Activated naive CD4-positive, alpha-beta T cell treated with anti-CD3 and anti-CD28 coated beads, Interleukin-2, amount 50 U/mL, for 72 hours (primary cell): ENCODE results near the gene NOX5. TPM values are rescaled to one million over a fixed set of nuclear protein-coding genes. Genes with fewer than 3 reads are reported as not detected.
"Not testable (repeated sequence)": the region's sequence is repeated elsewhere in the genome, so short reads cannot be mapped to it uniquely, and the experiment has no call there.

Experiments
- ATAC-seq, 2 donors: fragments of 150-1000 bp; cut with Tn5 transposase; 2 replicates each; pipeline ENCODE4 v1.10.0; 2021; ENCODE audit warnings: mild to moderate bottlenecking in 2 of 2, moderate library complexity in 2 of 2
- DNase-seq, 2 donors: peaks; one replicate each; pipeline ENCODE4 v3.0.0; 2021 to 2022; ENCODE audit warnings: low spot score in 2 of 2
- H3K27ac Mint-ChIP-seq, 2 donors: one replicate each; pipeline ENCODE4 v1.8.0; 2022; ENCODE audit warnings: mild to moderate bottlenecking in 2 of 2, mixed read lengths in 2 of 2
- H3K36me3 Mint-ChIP-seq, 2 donors: one replicate each; pipeline ENCODE4 v1.8.0; 2022; ENCODE audit warnings: mixed read lengths in 2 of 2
- H3K9me3 Mint-ChIP-seq, 2 donors: one replicate each; pipeline ENCODE4 v1.8.0; 2022; ENCODE audit warnings: mixed read lengths in 2 of 2
- total RNA-seq, 2 donors: library from RNA; stranded (reverse); gene quantifications; one replicate each; pipeline ENCODE4 v1.2.3, GENCODE V29; 2022

NOX5 gene
- under 1 TPM in 1 of 2 donors, not detected in 1; 0.23 TPM for total RNA-seq

GRCh38 chr15:69014454-69014853 is at the start of gene NOX5:
Gene NOX5 (plus strand): TSS chr15:69014695. CDS start chr15:69014736, 41 bp downstream.
- H3K27ac Mint-ChIP-seq: no peak within 1 kb of the TSS
- H3K36me3 Mint-ChIP-seq: peaks cover 14 to 20% of the 10 kb centered on the region in 2 donors
- peaks cover 8 to 10% of the 10 kb centered on the region in 2 donors for H3K9me3 Mint-ChIP-seq
- ATAC-seq: no peak
- DNase-seq: no peak

GRCh38 chr15:68966996-68967395 is 47.5 kb upstream of the NOX5 start:
- no peak overlapping the region for H3K27ac Mint-ChIP-seq
- ATAC-seq (no peak), DNase-seq (no peak)
- peaks cover 5 to 28% of the 10 kb centered on the region in 2 donors for H3K36me3 Mint-ChIP-seq
- peaks cover 17 to 22% of the 10 kb centered on the region in 2 donors for H3K9me3 Mint-ChIP-seq

DNA sequence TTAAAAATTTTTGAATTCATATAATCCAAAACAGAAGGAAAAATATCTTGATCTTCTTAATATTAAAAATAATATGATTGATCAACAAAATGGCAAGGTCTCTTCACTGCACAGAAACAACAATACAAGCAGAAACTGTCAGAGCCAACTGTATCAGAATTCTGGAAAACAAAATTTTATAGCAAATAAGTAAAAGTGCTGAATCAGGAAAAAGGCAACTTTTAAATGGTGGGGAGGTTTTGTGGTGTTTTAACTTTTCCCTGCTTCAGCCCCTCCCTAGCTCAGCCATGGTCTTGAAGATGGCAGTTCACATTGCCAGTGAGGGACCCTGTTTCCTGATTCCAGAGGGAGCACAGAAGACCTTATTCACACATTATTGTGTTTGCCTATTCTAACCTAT is 46.5 kb upstream of the NOX5 start:
- DNase-seq (no peak), ATAC-seq (no peak)
- peaks cover 17 to 22% of the 10 kb centered on the region in 2 donors for H3K9me3 Mint-ChIP-seq
- H3K27ac Mint-ChIP-seq: no peak overlapping the region
- peaks cover 5 to 28% of the 10 kb centered on the region in 2 donors for H3K36me3 Mint-ChIP-seq

GRCh38 chr15:68969298-68969697 is 45.2 kb upstream of the NOX5 start:
- peaks cover 0 to 28% of the 10 kb centered on the region in 2 donors for H3K36me3 Mint-ChIP-seq
- ATAC-seq: no peak
- no peak for DNase-seq
- H3K27ac Mint-ChIP-seq: no peak overlapping the region
- H3K9me3 Mint-ChIP-seq: peaks cover 17 to 18% of the 10 kb centered on the region in 2 donors

DNA sequence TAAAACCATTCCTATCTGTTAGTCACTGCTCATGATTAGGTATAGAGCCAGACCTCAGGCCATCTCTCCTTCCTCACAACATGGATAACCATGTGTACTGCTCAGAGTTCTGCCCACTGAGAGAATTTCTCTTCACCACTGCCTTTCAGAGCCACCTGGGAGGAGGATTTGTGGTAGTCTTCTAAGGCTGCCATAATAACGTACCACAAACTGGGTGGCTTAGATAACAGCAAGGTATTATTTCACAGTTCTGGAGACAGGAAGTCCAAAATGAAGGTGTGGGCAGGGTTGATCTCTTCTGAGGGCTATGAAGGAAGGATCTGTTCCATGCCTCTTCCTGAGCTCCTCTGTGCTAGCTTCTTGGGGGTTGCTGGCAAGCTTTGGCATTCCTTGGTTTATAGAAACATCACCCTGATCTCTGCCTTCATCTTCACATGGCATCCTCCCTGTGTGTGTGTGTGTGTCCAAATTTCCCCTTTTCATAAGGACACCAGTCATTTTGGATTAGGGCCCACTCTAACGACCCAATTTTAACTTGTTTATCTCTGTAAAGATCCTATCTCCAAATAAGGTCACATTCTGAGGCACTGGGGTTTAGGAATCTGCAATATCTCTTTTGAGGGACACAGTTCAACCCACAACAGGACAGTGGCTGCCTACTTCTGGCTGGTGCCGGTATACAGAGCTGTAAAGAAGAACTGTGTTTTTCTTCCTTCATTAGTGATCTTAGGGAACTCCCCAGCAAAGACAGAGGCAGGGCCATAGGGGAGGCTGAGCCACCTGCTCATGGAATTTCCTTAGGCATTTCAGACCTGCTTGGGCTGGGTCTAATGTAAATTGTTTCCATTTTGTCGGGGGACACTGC is 42.1 kb upstream of the NOX5 start:
- Mint-ChIP-seq H3K36me3 (peaks cover 0 to 20% of the 10 kb centered on the region in 2 donors), H3K27ac (no peak overlapping the region), H3K9me3 (peaks cover 11 to 18% of the 10 kb centered on the region in 2 donors)
- no peak for ATAC-seq
- DNase-seq: no peak

DNA sequence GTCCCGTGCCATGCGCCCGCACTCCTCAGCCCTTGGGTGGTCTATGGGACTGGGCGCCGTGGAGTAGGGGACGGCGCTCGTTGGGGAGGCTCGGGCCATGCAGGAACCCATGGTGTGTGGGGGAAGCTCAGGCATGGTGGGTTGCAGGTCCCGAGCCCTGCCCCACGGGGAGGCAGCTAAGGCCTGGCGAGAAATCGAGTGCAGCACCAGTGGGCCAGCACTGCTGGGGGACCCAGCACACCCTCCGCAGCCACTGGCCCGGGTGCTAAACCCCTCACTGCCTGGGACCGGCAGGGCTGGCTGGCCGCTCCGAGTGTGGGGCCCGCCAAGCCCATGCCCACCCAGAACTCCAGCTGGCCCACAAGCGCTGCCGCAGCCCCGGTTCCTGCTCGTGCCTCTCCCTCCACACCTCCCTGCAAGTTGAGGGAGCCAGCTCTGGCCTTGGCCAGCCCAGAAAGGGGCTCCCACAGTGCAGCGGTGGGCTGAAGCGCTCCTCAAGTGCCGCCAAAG is 38.8 kb upstream of the NOX5 start:
- not testable (repeated sequence) for DNase-seq, H3K27ac Mint-ChIP-seq, H3K36me3 Mint-ChIP-seq, ATAC-seq, H3K9me3 Mint-ChIP-seq

GRCh38 chr15:68977426-68977825 is 37.1 kb upstream of the NOX5 start:
- H3K36me3 Mint-ChIP-seq, H3K9me3 Mint-ChIP-seq, H3K27ac Mint-ChIP-seq, ATAC-seq, DNase-seq: not testable (repeated sequence)

- ATAC-seq (no peak), DNase-seq (no peak)
- H3K36me3 Mint-ChIP-seq: peaks cover 0 to 6% of the 10 kb centered on the region in 2 donors
- H3K27ac Mint-ChIP-seq: no peak overlapping the region
- H3K9me3 Mint-ChIP-seq: peaks cover 0 to 9% of the 10 kb centered on the region in 2 donors
Measured at GRCh38 chr15:68979006-68979405, 35.5 kb upstream of the NOX5 start.

DNA sequence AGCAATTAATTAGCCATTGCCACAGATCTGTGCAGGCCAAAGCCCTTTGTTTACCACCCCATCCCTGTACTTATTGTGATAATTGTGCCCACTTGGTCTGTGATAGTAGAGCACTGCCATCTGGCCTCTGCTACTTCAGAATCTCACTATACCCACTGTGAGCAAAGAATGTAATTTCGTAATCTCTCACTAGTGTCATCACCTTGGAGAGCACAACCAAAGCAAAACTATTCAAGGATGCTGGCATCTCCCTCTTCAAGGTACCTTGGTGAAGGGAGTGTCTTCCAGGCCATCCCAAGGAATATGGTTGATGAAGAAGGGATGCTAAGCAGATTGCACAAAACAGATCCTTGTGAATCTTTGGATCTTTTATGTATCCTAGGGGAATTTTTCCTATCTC is 34.7 kb upstream of the NOX5 start:
- Mint-ChIP-seq H3K36me3 (peaks cover 0 to 6% of the 10 kb centered on the region in 2 donors), H3K9me3 (peaks cover 0 to 9% of the 10 kb centered on the region in 2 donors)
- ATAC-seq: no peak

GRCh38 chr15:68980786-68981185 is 33.7 kb upstream of the NOX5 start:
- H3K27ac Mint-ChIP-seq: no peak overlapping the region
- DNase-seq (no peak), ATAC-seq (no peak)
- H3K9me3 Mint-ChIP-seq: peaks cover 0 to 9% of the 10 kb centered on the region in 2 donors
- H3K36me3 Mint-ChIP-seq: peaks cover 0 to 6% of the 10 kb centered on the region in 2 donors

More for the DNA sequence above, 34.7 kb upstream of the NOX5 start:
- no peak for DNase-seq
- H3K27ac Mint-ChIP-seq: no peak overlapping the region

DNA sequence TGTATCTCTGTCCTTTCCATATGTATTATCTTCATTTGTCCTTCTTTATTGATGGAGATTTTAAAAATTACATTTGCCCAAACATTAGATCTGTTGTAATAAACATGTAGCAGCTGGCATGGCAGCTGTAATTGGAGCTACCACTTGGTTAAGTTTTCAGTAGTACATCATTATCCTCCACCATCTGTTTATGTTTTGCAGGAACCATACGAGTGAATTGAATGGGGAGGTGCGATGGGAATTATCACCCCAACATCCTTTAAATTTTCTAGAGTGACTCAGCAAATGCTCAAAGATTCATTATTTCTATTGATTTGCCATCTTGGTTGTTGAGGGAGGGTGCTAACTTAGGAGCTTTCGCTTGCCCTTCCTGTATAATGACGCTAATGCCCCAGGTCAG is 32.6 kb upstream of the NOX5 start:
- no peak for ATAC-seq
- DNase-seq: no peak
- Mint-ChIP-seq H3K36me3 (peaks cover 0 to 2% of the 10 kb centered on the region in 2 donors), H3K27ac (no peak overlapping the region), H3K9me3 (peaks cover 0 to 9% of the 10 kb centered on the region in 2 donors)

DNA sequence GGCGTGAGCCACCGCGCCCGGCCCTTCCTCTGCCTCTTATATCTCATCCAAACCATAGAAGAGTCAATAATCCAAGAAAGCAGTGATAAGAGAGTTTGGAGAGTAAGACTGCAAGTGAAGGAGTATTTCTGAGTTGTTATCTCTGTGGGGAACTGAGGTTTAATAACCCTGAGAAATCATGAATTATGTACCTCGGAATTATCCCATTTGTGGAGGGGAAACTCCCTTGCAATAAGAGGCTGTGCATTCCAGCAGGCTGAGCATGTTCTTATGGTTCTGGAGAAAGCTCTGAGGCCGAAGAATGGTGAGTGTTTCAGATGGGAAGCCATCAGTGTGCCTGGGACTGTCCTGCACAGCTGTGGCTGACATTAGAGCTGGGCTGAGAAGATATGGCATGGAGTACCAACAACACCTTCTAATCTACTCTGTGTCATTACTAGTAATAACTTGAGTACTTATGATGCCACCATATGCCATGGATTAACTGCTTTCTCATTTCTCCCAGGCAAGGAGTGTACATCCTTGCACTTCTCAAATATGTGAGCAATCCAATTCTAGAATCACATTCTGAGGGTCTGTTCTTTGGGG is 31.4 kb upstream of the NOX5 start:
- ATAC-seq (no peak), DNase-seq (no peak)
- H3K9me3 Mint-ChIP-seq: no peaks in the 10 kb centered on the region
- H3K27ac Mint-ChIP-seq: no peak overlapping the region
- no peaks in the 10 kb centered on the region for H3K36me3 Mint-ChIP-seq

- no peaks in the 10 kb centered on the region for H3K36me3 Mint-ChIP-seq
- ATAC-seq (no peak), DNase-seq (no peak)
- H3K27ac Mint-ChIP-seq: no peak overlapping the region
- no peaks in the 10 kb centered on the region for H3K9me3 Mint-ChIP-seq
Measured at GRCh38 chr15:68983961-68984481, 30.5 kb upstream of the NOX5 start.

GRCh38 chr15:68984586-68984985 is 29.9 kb upstream of the NOX5 start:
- no peaks in the 10 kb centered on the region for H3K9me3 Mint-ChIP-seq

GRCh38 chr15:68985361-68985891 is 29.1 kb upstream of the NOX5 start:
- no peaks in the 10 kb centered on the region for H3K9me3 Mint-ChIP-seq
- no peaks in the 10 kb centered on the region for H3K36me3 Mint-ChIP-seq
- no peak for ATAC-seq
- no peak for DNase-seq
- H3K27ac Mint-ChIP-seq: no peak overlapping the region

More at GRCh38 chr15:68984586-68984985, 29.9 kb upstream of the NOX5 start:
- Mint-ChIP-seq H3K36me3 (no peaks in the 10 kb centered on the region), H3K27ac (no peak overlapping the region)
- DNase-seq: no peak
- no peak for ATAC-seq

DNA sequence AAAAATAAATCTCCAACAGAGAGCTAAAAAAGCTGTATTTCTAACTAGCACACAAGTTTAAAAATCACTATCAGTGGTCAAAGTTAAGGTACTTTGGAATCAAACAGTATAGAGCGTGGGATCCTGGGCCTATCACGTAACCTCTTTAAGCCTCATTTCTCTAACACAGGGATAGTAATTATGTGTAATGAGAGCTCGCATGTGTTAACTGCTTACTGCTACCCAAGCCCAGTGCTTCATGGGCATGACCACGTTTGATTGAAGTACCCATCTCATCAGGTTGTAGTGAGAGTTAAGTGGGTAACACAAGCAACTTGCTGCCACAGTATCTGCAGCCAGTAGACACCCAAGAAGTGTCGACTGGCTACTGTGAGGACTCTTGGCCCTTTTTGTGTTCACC is 28.2 kb upstream of the NOX5 start:
- no peaks in the 10 kb centered on the region for H3K9me3 Mint-ChIP-seq
- no peaks in the 10 kb centered on the region for H3K36me3 Mint-ChIP-seq
- no peak for ATAC-seq
- DNase-seq: no peak
- H3K27ac Mint-ChIP-seq: no peak overlapping the region

DNA sequence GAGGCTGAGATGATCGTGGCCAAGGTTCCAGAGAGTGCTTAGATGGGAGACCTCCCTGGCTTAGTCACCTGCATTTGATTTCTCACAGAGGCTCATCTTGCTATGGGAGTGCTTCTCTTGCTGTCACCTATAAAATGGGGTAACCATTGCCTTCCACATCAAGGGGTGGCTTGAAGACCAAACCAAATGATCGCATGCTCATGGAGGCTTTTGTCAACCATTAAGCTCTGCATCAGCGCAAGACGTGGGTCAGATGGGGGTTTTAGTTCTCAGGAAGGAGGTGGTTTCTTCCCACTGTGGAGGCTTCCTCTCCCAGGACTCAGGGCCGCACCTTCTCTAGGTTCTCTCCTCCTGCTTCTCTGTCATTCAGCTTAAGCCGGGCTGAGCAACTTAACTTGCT is 27.4 kb upstream of the NOX5 start:
- no peaks in the 10 kb centered on the region for H3K36me3 Mint-ChIP-seq
- H3K27ac Mint-ChIP-seq: no peak overlapping the region
- no peak for DNase-seq
- no peak for ATAC-seq
- H3K9me3 Mint-ChIP-seq: no peaks in the 10 kb centered on the region
